ENCODE measurements around the gene TBCC.

DNA sequence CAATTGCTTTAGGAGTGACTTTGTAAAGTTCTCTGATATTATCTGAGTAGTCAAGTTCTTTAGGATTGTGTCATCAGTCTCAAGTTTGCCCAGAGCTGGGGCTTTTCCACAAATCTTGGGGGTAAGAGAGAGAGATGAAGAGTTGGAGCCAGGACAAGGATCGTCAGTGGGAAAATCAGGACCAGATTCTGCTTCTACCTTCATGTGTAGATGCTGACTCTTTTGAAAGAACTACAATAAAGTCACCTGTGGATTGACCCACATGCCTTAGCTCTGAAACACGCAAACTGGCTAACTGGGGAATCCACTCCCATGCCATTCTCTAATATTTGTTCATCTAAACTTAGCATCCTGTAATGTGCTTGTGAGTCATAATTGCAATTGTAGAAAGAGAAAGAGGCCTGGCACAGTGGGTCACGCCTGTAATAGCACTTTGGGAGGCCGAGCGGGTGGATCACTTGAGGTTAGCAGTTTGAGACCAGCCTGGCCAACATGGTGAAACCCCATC lies 20.3 kb upstream of the TBCC start:
- no peak for TF ChIP-seq CTCF (IDR thresholded peaks at IDR 0.05; ENCODE audit: low read length)
- no peak for TF ChIP-seq EZH2 (IDR thresholded peaks at IDR 0.05; ENCODE audit: borderline replicate concordance, low read length)

Data from OCI-LY1 (cell line).